COR-L47 (cell line): Measurements from ENCODE around the gene TTC27.
"Not testable (repeated sequence)": the region's sequence is repeated elsewhere in the genome, so short reads cannot be mapped to it uniquely, and the experiment has no call there.

Source experiments
- DNase-seq: peaks from one replicate; lab custom pipeline; 2025; lab: John Stamatoyannopoulos, UW

TTC27 gene

GRCh38 chr2:32719933-32720716 lies 92.3 kb downstream of the TTC27 start:
- no peak for DNase-seq

GRCh38 chr2:32720771-32721170 lies 92.9 kb downstream of the TTC27 start:
- DNase-seq: no peak

DNA sequence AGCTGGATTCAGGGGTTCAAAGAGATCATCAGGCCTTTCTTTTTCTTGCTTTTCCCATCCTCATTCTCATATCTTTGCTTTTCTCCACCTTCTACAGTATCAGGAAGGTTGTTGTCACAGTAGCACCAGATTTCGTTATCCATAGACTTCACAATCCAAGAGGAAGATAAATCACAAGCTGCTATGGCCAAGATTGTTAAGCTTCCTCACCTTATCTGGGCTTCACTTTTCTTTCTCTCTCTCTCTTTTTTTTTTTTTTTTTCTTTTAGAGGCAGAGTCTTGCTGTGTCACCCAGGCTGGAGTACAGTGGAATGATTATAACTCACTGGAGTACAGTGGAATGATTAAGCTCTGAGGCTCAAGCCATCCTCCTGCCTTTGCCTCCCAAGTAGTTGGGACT lies 93.5 kb downstream of the TTC27 start:
- no peak for DNase-seq

DNA sequence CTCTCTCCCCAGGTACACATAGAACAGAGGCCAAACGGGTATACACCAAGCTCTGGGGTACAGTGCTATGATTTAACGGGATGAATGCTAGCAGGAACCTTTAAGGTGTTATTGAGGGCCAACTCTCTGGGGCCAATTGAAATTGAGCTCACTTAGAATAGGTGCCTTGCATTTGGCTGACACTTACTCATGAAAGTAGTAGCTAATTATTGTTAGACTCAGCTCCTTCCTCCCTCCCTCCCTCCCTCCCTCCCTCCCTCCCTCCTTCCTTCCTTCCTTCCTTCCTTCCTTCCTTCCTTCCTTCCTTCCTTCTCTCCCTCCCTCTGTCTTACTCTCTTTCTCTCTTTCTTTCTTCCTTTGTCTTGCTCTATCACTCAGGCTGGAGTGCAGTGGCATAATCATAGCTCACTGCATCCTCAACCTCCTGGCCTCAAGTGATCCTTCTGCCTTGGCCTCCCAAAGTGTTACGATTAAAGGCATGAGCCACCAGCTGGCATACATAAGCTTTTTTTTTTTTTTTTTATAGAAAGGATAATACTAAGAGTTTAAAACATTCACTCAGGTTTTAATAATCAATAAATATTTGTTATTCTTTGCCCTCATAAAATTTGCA lies 95.7 kb downstream of the TTC27 start:
- DNase-seq: no peak

GRCh38 chr2:32726678-32727077 lies 98.8 kb downstream of the TTC27 start:
- DNase-seq: not testable (repeated sequence)

GRCh38 chr2:32727157-32727556 lies 99.3 kb downstream of the TTC27 start:
- no peak for DNase-seq

- not testable (repeated sequence) for DNase-seq
Observed at GRCh38 chr2:32730958-32731357, 103.1 kb downstream of the TTC27 start.

DNA sequence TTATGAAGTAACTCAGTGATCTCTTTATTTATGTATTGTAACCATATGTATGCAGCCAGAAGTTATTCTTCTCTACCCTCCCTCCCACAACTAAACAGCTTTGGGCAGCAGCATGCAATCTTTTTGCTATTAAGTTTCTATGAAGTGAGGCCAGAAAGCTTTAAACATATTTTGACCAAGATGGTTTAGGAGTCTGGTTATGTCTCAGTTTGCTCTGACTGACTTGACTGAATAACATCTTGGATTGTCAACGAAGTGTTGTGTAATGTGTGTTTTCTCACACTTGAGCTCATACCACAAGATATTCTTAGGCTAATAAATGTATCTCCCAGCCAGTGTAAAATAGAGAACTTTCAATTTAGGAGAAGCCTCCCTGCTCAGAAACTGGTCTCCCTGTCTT lies 104.3 kb downstream of the TTC27 start:
- no peak for DNase-seq

DNA sequence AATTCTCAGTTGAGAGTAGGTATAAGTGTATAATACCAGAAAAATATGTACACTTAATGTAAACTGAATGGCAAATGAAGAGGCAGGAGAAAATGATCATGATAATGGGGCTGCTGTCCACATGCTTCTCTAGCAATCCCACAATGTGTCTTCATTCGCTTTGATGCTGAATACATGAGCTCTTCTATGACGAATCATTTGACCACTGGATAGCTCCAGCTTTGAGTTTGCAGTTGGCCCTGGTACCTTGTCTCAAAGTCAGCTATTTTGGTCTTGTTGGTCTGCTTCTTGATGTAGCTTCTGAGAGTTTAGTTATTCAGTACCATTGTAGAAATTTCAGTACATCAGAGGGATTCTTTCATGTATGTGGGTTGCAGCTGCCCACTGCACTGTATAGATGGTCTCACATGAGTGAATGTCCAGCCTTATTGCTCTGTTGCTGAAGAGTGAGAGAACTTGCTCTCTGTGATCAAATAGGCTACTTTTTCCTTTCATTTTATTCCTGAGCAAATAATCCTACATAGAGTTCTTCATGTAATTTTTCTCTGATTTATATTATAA lies 105.1 kb downstream of the TTC27 start:
- DNase-seq: no peak

DNA sequence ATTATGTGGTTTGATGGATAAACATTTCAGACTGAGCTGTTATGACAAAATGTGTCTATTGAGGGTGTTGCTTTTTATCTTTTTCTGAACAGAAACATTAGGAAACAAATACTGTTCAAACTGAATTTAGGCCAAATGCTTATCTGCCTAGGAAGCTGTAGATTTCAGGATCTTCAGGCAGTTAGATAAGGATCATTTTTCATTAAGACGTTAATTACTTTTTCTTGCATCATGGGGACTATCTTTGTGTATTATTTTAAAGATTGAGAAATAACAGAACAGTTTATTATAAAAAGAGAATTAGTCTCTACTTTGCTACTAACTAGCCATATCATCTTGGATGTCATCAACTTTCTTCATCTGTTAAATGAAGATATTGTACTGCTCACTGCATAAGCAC lies 107.5 kb downstream of the TTC27 start:
- no peak for DNase-seq

GRCh38 chr2:32738939-32739338 lies 111.1 kb downstream of the TTC27 start:
- no peak for DNase-seq

- no peak for DNase-seq
Observed at GRCh38 chr2:32739664-32740063, 111.8 kb downstream of the TTC27 start.

DNA sequence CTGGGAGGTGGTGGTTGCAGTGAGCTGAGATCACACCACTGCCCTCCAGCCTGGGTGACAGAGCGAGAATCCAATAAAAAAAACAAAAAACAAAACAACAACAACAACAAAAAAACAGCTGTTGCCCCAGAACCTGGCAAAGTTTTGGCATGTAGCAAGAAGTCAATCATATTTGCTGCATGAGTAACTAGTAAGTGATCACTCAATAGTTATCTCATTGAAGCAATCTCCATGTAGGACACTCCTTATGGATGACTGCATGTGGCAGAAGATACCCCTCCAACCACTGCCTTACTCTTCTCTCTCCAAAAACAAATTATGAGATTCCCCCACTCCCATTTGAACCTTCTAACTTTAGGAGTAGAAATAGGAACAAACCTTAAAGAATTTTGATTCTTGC lies 113.7 kb downstream of the TTC27 start:
- DNase-seq: no peak

- no peak for DNase-seq
Observed at GRCh38 chr2:32742376-32742775, 114.5 kb downstream of the TTC27 start.

DNA sequence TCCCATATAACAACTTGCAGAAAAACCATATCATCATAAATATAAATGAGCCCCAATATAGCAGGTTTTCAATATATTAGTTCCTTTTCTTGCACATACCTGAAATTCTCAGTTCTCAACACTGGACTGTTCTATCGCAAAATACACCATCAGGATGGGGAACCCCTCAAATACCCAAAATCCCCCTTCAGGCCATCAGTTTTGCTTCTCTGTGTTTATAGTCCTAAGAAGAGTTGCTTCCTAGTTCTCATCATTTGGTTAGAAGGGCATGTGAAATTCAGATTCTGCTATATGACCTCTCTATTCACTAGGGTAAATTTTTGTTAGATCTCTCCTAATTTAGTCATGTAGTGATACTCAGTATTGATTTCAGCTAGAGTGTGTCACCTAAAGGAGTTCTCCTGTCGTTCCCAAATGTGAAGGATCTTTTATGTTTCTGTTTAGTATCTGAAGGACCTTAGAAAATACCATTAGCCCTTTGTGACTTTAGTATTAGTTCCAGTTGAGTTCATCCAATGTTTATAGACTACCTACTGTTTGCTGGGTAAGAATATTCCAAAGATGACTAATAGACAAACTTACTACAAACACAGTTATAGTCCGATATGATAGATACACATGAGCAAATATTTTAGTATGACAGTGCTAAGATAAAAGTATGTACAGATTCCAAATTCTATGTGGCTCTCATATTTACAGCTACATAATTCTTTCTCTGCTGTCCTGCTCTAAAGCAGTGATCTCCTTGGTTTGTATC lies 115.8 kb downstream of the TTC27 start:
- DNase-seq: no peak

- DNase-seq: no peak
Observed at GRCh38 chr2:32745191-32745590, 117.3 kb downstream of the TTC27 start.

- no peak for DNase-seq
Observed at GRCh38 chr2:32745675-32746074, 117.8 kb downstream of the TTC27 start.

GRCh38 chr2:32746669-32747068 lies 118.8 kb downstream of the TTC27 start:
- DNase-seq: no peak

DNA sequence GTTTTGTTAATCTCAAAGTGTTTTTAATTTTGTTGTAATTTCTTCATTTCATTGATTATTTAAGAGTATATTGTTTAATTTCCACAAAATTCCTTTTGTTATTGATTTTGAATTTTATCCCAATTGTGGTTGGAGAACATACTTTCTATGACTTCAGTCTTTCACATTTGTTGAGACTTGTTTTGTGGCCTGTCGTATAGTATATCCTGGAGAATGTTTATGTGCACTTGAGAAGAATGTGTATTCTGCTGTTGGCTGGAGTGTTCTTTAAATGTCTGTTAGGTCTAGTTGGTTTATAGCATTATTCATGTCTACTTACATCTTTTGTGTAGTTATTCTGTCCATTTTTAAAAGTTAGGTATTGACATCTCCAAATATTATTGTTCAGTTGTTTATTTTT lies 120.3 kb downstream of the TTC27 start:
- no peak for DNase-seq

DNA sequence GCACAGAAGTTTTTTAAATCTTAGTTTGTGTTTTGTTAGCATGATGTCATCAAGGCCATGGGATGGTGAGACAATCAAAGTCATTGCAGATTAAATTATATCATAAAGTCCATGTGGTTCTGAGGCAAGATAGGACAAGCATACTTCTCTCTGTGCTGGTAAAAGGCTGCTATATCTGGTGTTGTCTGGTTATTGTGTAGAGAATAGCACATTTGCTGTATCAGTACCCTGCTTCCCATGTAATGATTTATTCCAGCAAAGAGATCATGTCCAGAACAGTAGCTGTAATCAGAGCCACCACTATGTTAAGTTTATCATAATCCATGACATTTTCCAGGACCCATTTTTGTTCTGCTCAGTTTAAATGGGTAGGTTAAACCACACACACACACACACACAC lies 123.0 kb downstream of the TTC27 start:
- no peak for DNase-seq

GRCh38 chr2:32752205-32752604 lies 124.4 kb downstream of the TTC27 start:
- DNase-seq: no peak

GRCh38 chr2:32752952-32753351 lies 125.1 kb downstream of the TTC27 start:
- DNase-seq: no peak

- DNase-seq: not testable (repeated sequence)
Observed at GRCh38 chr2:32754676-32755075, 126.8 kb downstream of the TTC27 start.
